NOMO-1 treated with dmso at 0.1 percent for 144 hours (cell line): ENCODE data around the gene SNRNP25.
"Not testable (repeated sequence)": the region's sequence is repeated elsewhere in the genome, so short reads cannot be mapped to it uniquely, and the experiment has no call there.

Experiments used
- DNase-seq: peaks from one replicate; lab custom pipeline; 2025; ENCODE audit not compliant: unreplicated experiment; lab: John Stamatoyannopoulos, UW

Gene SNRNP25

GRCh38 chr16:41439-42068 lies 12.1 kb upstream of the SNRNP25 start:
- no peak for DNase-seq

- no peak for DNase-seq
Measured at GRCh38 chr16:42069-42457, 11.6 kb upstream of the SNRNP25 start.

GRCh38 chr16:42691-43090 lies 10.9 kb upstream of the SNRNP25 start:
- DNase-seq, result no peak

GRCh38 chr16:43294-43693 lies 10.3 kb upstream of the SNRNP25 start:
- no peak for DNase-seq

GRCh38 chr16:44655-45054 lies 9.0 kb upstream of the SNRNP25 start:
- no peak for DNase-seq

GRCh38 chr16:45454-45853 lies 8.2 kb upstream of the SNRNP25 start:
- no peak for DNase-seq

- not testable (repeated sequence) for DNase-seq
Measured at GRCh38 chr16:46510-46909, 7.1 kb upstream of the SNRNP25 start.

- no peak for DNase-seq
Measured at GRCh38 chr16:47234-47633, 6.4 kb upstream of the SNRNP25 start.

- DNase-seq, result no peak
Measured at GRCh38 chr16:50769-51591, 2.6 kb upstream of the SNRNP25 start.

- no peak for DNase-seq
Measured at GRCh38 chr16:54237-54581, 581 bp downstream of the SNRNP25 start.

- DNase-seq, result no peak
Measured at GRCh38 chr16:55571-56136, 2.0 kb downstream of the SNRNP25 start.

GRCh38 chr16:56231-56927 lies 2.8 kb downstream of the SNRNP25 start:
- DNase-seq, result no peak

GRCh38 chr16:57711-58110 lies 4.1 kb downstream of the SNRNP25 start:
- DNase-seq, result no peak

GRCh38 chr16:58491-59439 lies 5.1 kb downstream of the SNRNP25 start:
- DNase-seq, result no peak

GRCh38 chr16:59440-60059 lies 5.9 kb downstream of the SNRNP25 start:
- no peak for DNase-seq

- DNase-seq, result no peak
Measured at GRCh38 chr16:60166-60565, 6.5 kb downstream of the SNRNP25 start.

- no peak for DNase-seq
Measured at GRCh38 chr16:60929-61878, 7.6 kb downstream of the SNRNP25 start.

GRCh38 chr16:61879-62281 lies 8.3 kb downstream of the SNRNP25 start:
- DNase-seq, result no peak

GRCh38 chr16:62283-62967 lies 8.8 kb downstream of the SNRNP25 start:
- DNase-seq, result no peak
